ENCODE data around the gene TMED10. TPM values are rescaled to one million over a fixed set of nuclear protein-coding genes. Genes with fewer than 3 reads are reported as not detected.
"Not testable (repeated sequence)": the region's sequence is repeated elsewhere in the genome, so short reads cannot be mapped to it uniquely, and the experiment has no call there.

The TMED10 gene
- total RNA-seq, 1 experiment from 2014 or later: 709 TPM

DNA sequence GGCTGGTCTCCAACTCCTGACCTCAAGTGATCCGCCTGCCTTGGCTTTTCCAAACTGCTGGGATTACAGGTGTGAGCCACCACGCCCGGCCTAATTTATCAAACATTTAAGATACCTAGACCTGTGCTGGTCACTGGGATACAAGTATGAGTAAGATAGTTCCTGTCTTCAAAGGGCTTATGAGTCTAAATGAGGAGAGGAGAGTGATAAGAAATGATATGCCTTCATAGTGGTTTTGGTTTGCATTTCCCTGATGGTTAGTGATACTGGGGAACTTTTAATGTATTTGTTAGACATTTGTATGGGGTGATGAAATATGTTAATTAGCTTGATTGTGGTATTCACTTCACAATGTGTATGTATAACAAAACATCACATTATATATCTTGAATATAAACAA is 21.2 kb downstream of the TMED10 start:
- Histone ChIP-seq H3K9me3 (ENCODE audit: insufficient read depth, low read depth) (no peaks in the 10 kb centered on the region), H3K27me3 (ENCODE audit: insufficient read depth, low read depth) (no peaks in the 10 kb centered on the region), H2AFZ (no peak overlapping the region), H4K20me1 (ENCODE audit: insufficient read depth) (peaks cover 71% of the 10 kb centered on the region), H3K4me1 (replicated peaks; ENCODE audit: insufficient read depth) (peaks cover 19% of the 10 kb centered on the region), H3F3A (ENCODE audit: insufficient read depth, low read depth) (peaks cover 29% of the 10 kb centered on the region; the same call in 1 of the 2 replicates), H3K27ac (no peak overlapping the region), H3K36me3 (ENCODE audit: low read depth) (peaks cover 37% of the 10 kb centered on the region), H3K4me3 (no peak overlapping the region), H3K4me2 (no peak overlapping the region), H3K9me2 (ENCODE audit: insufficient read depth) (no peaks in the 10 kb centered on the region), H3K79me2 (ENCODE audit: low read depth) (peaks cover 94% of the 10 kb centered on the region)
- CTCF ChIA-PET: interaction anchor here (0.6 to 0.7 kb wide), 2 partner anchors 27 to 141 kb away, joined by 3 to 17 read pairs; no protein-coding TSS in a partner anchor
- BruUV-seq (replicated peaks): no TSS peak
- TF ChIP-seq EZH2 (IDR thresholded peaks at IDR 0.05; ENCODE audit: low read depth) (no peak), CTCF (conservative IDR thresholded peaks at IDR 0.05) (no peak)
- intact Hi-C loops (cut with micrococcal nuclease; ENCODE audit: unreplicated experiment): loop anchor here (5.0 kb wide), 1 partner anchor 77 kb away; no protein-coding TSS in a partner anchor
- no peak for DNase-seq
- POLR2A ChIA-PET (ENCODE audit: unreplicated experiment): no interaction called here

DNA sequence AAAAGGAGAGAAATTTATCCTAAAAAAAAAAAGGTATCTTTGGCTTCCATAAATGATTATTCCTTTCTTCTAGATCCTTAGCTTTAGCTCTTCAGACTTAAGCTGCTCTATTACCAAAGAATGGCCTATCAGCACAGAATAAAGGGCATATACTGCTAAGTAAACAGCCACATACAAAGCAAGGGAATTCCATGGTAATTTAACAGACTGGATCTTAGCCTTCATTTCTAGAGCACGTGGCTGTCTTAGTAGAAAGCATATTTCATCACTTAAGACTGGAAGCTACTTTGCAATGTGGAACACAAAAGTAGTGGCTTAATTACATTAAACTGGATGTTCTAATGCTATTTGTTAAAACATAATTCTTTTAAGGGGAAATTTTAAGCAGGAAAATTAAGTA is 23.1 kb downstream of the TMED10 start:
- H3K9me3 ChIP-seq (ENCODE audit: insufficient read depth, low read depth): no peaks in the 10 kb centered on the region
- CTCF ChIA-PET: interaction anchor here (0.6 to 1.4 kb wide), 5 partner anchors 21 to 286 kb away, joined by 3 to 21 read pairs (median 4); no protein-coding TSS in a partner anchor
- TF ChIP-seq EZH2 (IDR thresholded peaks at IDR 0.05; ENCODE audit: low read depth) (no peak), CTCF (conservative IDR thresholded peaks at IDR 0.05) (no peak)
- POLR2A ChIA-PET (ENCODE audit: unreplicated experiment): interaction anchor here (0.6 kb wide), 2 partner anchors 31 to 106 kb away, joined by 3 read pairs; no protein-coding TSS in a partner anchor
- DNase-seq: no peak
- no peak overlapping the region for H2AFZ ChIP-seq
- H3K4me3 ChIP-seq: no peak overlapping the region
- no TSS peak for BruUV-seq (replicated peaks)
- peaks cover 26% of the 10 kb centered on the region; the same call in 1 of the 2 replicates for H3F3A ChIP-seq (ENCODE audit: insufficient read depth, low read depth)
- H3K9me2 ChIP-seq (ENCODE audit: insufficient read depth): no peaks in the 10 kb centered on the region
- H3K4me2 ChIP-seq: no peak overlapping the region
- intact Hi-C loops (cut with micrococcal nuclease; ENCODE audit: unreplicated experiment): no loop called here
- H3K79me2 ChIP-seq (ENCODE audit: low read depth): peaks cover 92% of the 10 kb centered on the region
- no peak overlapping the region for H3K27ac ChIP-seq
- H3K27me3 ChIP-seq (ENCODE audit: insufficient read depth, low read depth): no peaks in the 10 kb centered on the region
- H3K36me3 ChIP-seq (ENCODE audit: low read depth): peaks cover 47% of the 10 kb centered on the region
- peaks cover 68% of the 10 kb centered on the region for H4K20me1 ChIP-seq (ENCODE audit: insufficient read depth)
- H3K4me1 ChIP-seq (replicated peaks; ENCODE audit: insufficient read depth): peaks cover 10% of the 10 kb centered on the region; the same call in 1 of the 2 replicates

GRCh38 chr14:75151851-75152250 is 24.6 kb downstream of the TMED10 start:
- CTCF ChIA-PET: interaction anchor here (0.7 kb wide), 1 partner anchor 13 kb away, joined by 7 read pairs; no protein-coding TSS in a partner anchor
- H3K27me3 ChIP-seq (ENCODE audit: insufficient read depth, low read depth): no peaks in the 10 kb centered on the region
- no peak overlapping the region for H3K4me2 ChIP-seq
- H4K20me1 ChIP-seq (ENCODE audit: insufficient read depth): peaks cover 59% of the 10 kb centered on the region
- H3K9me3 ChIP-seq (ENCODE audit: insufficient read depth, low read depth): no peaks in the 10 kb centered on the region
- intact Hi-C loops (cut with micrococcal nuclease; ENCODE audit: unreplicated experiment): no loop called here
- DNase-seq: no peak
- H3F3A ChIP-seq (ENCODE audit: insufficient read depth, low read depth): peaks cover 14% of the 10 kb centered on the region; the same call in 1 of the 2 replicates
- H3K79me2 ChIP-seq (ENCODE audit: low read depth): peaks cover 88% of the 10 kb centered on the region
- no peak for TF ChIP-seq EZH2 (IDR thresholded peaks at IDR 0.05; ENCODE audit: low read depth)
- TF ChIP-seq CTCF (conservative IDR thresholded peaks at IDR 0.05): no peak
- H3K36me3 ChIP-seq (ENCODE audit: low read depth): peaks cover 55% of the 10 kb centered on the region
- no TSS peak for BruUV-seq (replicated peaks)
- H3K27ac ChIP-seq: no peak overlapping the region
- no peak overlapping the region for H2AFZ ChIP-seq
- H3K4me1 ChIP-seq (replicated peaks; ENCODE audit: insufficient read depth): peaks cover 3% of the 10 kb centered on the region; the same call in 1 of the 2 replicates
- H3K9me2 ChIP-seq (ENCODE audit: insufficient read depth): no peaks in the 10 kb centered on the region
- no peak overlapping the region for H3K4me3 ChIP-seq
- POLR2A ChIA-PET (ENCODE audit: unreplicated experiment): no interaction called here

DNA sequence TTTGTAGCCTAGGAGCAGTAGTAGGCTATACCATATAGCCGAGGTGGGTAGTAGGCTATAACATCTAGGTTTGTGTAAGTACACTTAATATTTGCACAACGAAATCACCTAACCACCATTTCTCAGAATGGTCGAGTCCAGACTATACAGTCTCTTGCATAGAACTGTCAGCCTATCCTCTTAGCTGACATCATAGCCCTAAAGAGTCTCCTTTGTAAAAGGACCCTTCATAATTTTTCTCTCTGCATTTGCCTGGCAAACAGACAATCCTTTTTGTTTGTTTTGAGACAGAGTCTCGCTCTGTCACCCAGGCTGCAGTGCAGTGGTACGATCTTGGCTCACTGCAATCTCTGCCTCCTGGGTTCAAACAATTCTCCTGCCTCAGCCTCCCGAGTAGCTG is 25.8 kb downstream of the TMED10 start:
- H3K27me3 ChIP-seq (ENCODE audit: insufficient read depth, low read depth); BruUV-seq (replicated peaks); H2AFZ ChIP-seq; H3K9me3 ChIP-seq (ENCODE audit: insufficient read depth, low read depth); H3K4me1 ChIP-seq (replicated peaks; ENCODE audit: insufficient read depth); H3K9me2 ChIP-seq (ENCODE audit: insufficient read depth); CTCF ChIA-PET; H3K4me2 ChIP-seq; intact Hi-C loops (cut with micrococcal nuclease; ENCODE audit: unreplicated experiment); H3K4me3 ChIP-seq; H3K27ac ChIP-seq; DNase-seq: not testable (repeated sequence)
- Histone ChIP-seq H3K79me2 (ENCODE audit: low read depth) (peaks cover 86% of the 10 kb centered on the region), H4K20me1 (ENCODE audit: insufficient read depth) (peaks cover 55% of the 10 kb centered on the region), H3K36me3 (ENCODE audit: low read depth) (peaks cover 65% of the 10 kb centered on the region), H3F3A (ENCODE audit: insufficient read depth, low read depth) (peaks cover 18% of the 10 kb centered on the region)
- POLR2A ChIA-PET (ENCODE audit: unreplicated experiment): interaction anchor here (0.6 kb wide), 1 partner anchor 13 kb away, joined by 14 read pairs; no protein-coding TSS in a partner anchor

Measured in PC-9 (cell line).